ENCODE results near the gene PEAR1.

The PEAR1 gene

DNA sequence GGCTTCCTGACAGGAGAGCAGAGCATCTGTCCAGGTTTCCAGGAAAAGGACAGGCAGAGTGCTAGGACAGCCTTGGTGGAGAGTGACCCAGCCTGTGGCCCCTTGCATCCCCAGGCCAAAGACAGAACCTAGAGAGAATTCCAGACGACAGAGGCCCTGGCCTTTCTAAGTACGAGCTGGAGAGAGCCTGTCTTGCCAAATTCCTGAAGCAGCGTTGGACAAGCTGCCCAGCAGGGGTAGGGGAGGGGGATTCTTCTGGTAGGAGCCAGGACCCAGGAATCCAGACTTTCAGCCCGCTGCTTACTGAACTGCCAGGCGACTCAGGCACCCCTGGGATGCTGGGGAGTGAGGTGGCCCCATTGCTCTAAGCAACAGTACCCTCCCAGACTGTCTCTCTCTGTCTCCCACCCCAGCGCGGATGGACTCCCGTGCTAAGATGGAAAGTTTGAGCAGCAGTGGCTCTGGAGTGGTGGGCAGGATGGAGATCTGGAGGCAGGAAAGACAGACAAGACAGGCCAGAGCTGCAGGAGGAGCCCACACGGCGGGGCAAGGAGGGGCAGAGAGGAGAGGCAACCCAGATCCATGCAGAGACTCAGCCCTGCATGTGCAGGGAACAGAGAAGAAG, 8.8 kb upstream of the PEAR1 start:
- DNase-seq (ENCODE audit: low spot score): no peak

DNA sequence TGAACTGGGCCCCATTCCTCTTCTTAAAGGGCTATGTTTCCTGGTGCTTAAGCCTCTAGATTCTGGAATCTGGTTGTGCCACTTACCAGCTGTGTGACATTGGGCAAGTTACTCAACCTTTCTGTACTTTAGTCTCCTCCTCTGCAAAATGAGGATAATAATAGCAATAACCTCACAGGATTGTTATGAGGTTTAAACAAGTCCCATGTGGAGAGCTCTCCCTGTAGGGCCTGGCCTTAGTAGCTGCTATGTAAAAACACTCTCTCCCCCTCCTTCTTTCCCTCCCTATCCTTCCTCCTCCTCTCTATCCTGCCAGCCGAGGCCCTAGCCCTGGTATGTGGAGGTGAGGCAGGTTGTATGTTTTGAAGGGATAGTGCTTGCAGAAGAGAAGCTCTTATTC, 8.2 kb upstream of the PEAR1 start:
- no peak for DNase-seq (ENCODE audit: low spot score)

GRCh38 chr1:156885880-156886355, 7.6 kb upstream of the PEAR1 start:
- DNase-seq (ENCODE audit: low spot score): no peak

GRCh38 chr1:156886583-156887281, 6.8 kb upstream of the PEAR1 start:
- no peak for DNase-seq (ENCODE audit: low spot score)

GRCh38 chr1:156887317-156887716, 6.2 kb upstream of the PEAR1 start:
- DNase-seq (ENCODE audit: low spot score): no peak

- DNase-seq (ENCODE audit: low spot score): no peak
These were observed 5.8 kb upstream of the PEAR1 start for GRCh38 chr1:156887734-156888133.

DNA sequence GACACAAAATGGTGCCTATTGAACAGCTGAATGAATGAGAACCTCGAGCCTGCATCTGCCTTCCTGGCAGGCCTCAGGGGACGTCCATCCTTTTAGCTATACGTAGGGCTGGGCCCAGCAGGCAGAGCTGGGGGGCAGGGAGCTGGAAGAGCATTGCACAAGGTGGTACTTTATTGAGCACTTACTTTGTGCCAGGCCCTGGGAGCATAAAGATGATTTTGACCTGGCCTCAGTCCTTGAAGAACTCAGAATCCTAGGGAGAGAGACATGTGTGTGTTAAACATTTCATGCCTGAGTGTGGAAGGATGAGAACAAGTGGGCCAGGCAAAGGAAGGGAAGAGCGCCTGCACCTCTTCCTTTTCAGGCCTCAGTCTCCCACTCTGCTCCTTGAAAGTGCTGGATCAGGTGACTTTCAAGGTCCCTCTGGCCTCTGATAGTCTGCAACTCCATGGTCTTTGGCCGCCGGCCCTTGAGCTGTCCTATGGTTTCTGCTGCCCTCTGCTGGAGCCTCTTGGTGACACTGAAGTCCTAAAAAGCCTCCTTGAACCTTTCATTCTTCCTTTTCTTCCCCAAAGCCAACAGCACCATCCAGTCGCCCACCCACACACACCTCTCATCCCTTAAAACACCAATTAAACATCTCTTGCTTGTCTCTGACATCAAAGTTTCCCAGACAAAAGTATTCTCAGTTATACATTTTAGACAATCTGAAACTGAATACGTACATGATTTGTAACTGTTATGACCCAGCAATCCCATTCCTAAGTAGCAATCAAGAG, 3.5 kb upstream of the PEAR1 start:
- DNase-seq (ENCODE audit: low spot score): peak; percentile 74

DNA sequence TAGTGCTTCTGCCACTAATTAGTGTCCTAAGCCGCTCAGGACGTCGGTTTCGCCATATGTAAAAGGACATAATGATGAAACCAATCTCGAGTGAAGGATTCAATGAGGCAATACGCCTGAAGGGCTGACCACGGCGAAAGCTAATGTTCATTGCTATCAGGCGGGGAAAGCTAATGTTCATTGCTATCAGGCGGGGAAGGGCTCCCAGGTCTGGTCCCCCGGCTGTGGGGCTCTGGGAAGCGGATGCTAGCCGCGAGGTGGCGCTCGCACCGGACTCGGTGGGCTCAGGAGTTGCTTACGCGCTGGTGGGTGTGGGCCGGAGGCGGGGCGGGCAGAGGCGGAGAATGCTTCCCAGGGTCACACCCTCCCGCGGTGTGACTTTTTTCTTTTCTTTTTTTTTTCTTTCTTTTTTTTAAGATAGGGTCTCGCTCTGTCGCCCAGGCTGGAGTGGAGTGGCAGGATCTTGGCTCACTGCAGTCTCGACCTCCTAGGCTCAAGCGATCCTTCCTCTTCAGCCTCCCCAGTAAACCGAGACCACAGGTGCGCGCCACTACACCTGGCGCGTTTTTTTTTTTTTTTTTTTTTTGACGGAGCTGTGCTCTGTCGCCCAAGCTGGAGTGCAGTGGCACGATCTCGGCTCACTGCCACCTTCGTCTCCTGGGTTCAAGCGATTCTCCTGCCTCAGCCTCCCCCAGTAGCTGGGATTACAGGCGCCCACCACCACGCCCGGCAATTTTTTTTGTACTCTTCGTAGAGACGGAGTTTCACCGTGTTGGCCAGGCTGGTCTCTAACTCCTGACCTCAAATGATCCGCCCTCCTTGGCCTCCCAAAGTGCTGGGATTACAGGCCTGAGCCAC, 1.1 kb upstream of the PEAR1 start:
- peak; percentile 85 for DNase-seq (ENCODE audit: low spot score)

DNA sequence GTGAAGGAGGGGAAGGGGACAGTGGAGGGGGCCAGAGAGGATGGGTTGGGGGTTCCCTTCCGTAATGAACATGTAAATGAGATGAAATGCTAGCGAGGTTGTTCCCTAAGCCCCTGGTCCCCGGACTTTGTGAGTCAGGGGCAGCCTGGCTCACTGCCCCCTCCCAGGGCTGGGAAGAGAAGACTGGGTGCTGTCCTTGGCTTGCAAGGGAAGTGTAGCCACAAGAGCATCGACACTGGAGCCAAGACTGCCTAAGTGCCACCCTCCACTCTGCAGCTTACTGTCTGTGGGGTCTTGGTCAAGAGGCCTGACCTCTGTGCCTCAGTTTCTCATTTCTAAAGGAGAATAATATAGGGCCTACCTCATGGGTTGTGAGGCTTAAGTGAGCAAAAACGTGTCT, 483 bp downstream of the PEAR1 start:
- DNase-seq (ENCODE audit: low spot score): no peak

GRCh38 chr1:156894711-156895454, 1.4 kb downstream of the PEAR1 start:
- no peak for DNase-seq (ENCODE audit: low spot score)

DNA sequence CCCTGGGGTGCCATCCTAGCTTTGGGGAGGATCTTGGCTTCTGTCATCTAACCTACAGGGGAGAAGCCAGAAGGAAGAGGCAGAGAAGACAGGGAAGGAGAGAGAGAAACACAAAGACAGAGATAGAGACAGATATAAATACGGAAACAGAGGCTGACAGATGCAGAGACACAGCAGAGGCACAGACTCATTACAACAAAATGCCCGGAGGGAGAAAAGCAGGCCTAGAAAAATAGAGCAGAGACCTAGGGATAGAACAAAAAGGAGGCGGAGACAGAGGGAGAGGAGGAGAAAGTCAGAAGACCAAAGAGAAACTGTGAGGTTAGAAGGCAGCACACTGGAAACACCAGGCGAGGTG, 1.9 kb downstream of the PEAR1 start:
- no peak for DNase-seq (ENCODE audit: low spot score)

- no peak for DNase-seq (ENCODE audit: low spot score)
These were observed 2.4 kb downstream of the PEAR1 start for GRCh38 chr1:156895927-156896326.

- peak; percentile 96 for DNase-seq (ENCODE audit: low spot score)
These were observed 3.0 kb downstream of the PEAR1 start for GRCh38 chr1:156896490-156897033.

GRCh38 chr1:156897078-156897825, 3.7 kb downstream of the PEAR1 start:
- DNase-seq (ENCODE audit: low spot score): peak; percentile 78

- peak; percentile 27 for DNase-seq (ENCODE audit: low spot score)
These were observed 4.6 kb downstream of the PEAR1 start for GRCh38 chr1:156898161-156898566.

- DNase-seq (ENCODE audit: low spot score): no peak
These were observed 5.6 kb downstream of the PEAR1 start for GRCh38 chr1:156898971-156899664.

GRCh38 chr1:156899956-156900718, 6.6 kb downstream of the PEAR1 start:
- DNase-seq (ENCODE audit: low spot score): no peak

- DNase-seq (ENCODE audit: low spot score): no peak
These were observed 7.5 kb downstream of the PEAR1 start for GRCh38 chr1:156900896-156901589.

GRCh38 chr1:156901590-156901900, 8.0 kb downstream of the PEAR1 start:
- DNase-seq (ENCODE audit: low spot score): no peak

All from kidney tubule cell (primary cell).